GM19328 (cell line): ENCODE data around the gene SBF1.

ENCODE experiments used
- ATAC-seq: cut with Tn5 transposase; IDR thresholded peaks from one replicate; pipeline ENCODE4 v1.9.1; 2021; ENCODE audit warnings: mild to moderate bottlenecking, moderate library complexity; ENCODE audit not compliant: unreplicated experiment

Gene SBF1

DNA sequence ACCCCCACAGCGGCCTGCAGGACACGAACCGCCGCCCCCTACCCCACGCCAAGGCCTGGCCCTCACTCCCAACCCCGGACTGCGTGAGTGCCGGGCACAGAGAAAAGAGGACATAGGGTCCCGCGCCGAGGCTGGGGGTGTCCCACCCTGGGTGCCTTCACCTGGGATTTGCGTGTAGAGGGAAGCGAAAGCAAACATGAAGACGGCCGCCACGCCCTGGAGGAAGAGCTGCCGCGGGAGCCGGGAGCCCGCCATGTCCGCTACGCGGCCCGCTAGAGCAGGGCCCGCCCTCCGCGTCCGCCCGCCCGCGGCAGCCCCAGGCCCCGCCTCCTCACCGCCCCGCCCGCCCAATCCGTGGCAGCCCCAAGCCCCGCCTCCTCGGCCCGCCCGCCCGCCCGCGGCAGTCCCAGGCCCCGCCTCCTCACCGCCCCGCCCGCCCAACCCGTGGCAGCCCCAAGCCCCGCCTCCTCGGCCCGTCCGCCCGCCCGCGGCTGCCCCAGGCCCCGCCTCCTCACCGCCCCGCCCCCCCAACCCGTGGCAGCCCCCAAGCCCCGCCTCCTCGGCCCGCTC is 32.7 kb upstream of the SBF1 start, which contains the start of gene LMF2:
TSS of gene LMF2 (minus strand) at position 282 of the 570 bp plus-strand sequence. CDS start at position 255, 27 bp downstream.
- ATAC-seq, result peak; percentile 44

DNA sequence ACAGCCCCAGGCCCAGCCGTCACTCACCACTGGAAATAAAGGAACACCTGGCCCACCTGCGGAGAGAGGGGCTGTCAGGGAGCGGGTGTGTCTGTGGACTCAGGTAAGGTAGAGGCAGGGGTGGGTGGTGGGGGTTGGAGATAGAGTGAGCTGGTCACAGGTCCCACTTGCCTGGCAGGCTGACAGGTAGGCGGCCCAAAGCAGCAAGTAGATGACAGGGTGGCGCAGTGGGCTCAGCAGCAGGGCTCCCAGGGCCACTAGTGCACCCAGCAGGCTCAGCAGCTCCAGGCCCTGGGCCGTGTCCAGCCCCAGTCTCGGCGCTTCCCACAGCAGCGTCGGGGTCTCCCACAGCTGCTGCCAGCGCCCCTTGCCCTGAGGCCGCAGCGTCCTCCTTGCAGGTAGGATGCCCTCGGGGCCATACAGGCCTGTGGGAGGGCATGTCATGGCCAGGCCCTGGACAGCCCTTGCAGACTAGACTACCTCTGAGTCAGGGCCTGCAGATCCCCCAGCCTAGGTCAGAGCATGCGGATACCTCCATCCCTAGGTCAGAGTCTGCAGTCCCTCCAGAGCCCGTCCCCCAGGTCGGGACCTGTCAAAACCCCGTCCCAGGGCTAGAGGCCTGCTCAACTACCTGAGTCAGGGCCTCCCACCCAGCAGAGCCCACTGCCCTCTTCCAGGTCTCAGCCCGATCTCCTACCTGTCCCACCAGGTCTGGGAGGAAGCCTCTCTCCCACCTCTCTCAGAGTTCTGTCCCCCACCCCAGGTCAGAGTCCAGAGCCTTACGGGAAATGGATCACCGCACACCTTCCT is 32.0 kb upstream of the SBF1 start:
- ATAC-seq, result no peak

DNA sequence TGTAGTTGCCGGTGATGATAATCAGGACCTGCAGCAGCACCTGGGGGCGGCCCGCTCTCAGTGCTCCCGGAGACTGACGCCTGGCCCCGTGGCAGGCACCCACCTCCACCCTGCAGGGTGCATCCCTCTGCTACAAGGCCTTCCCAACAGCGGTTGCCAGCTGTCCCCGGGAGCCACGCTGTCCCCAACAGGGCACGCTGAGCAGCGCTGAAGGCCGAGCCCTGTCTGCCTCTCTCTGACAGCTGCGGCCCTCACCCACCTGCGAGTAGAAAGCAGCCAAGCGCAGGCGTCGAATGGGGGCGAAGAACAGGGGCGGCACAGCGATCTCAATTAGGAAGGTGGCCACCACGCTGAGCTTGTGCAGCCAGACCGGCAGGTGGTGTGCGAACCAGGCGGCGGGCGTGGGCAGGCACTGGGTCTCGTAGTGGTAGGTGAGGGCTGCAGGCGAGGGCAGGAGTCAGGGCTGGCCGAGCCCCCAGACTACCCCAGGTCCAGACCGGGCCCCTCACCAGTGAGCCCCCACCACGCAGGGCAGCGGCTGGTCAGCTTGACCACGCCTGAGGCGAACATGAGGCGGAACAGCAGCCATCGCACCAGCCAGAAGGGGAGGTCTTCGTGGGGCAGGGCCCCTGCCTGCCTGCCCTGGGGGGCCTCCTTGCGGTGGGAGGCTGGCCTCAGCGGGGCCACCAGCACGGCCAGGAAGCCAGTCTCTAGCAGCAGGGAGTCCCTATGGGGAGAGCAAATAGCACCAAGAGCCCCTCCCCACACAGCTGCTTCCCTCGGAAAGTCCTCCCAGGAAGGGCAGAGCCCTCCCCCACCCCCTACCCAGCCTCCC is 31.2 kb upstream of the SBF1 start:
- ATAC-seq, result no peak

DNA sequence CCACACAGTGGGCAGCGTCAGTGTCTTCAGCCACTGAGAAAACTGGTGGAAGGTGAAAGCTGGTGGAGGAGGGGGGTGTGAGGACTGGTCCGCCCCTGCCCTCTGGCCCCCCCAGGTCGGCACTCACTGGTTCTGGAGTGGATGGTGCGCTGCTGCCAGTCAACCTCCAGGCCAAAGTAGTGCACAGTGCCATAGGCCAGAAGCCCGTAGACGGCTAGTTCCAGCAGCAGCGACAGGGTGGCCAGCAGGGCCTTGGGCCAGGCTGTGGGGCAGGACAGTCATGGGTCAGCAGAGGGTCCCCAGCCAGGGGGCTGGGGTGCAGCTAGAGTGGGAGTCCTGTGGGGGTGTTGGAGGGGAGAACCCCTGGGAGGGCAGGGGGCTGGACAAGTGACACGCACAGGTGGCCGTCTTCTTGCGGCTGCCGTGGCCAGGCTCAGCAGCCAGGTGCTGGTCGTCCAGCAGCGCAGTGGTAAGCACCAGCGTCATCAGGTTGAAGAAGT is 30.5 kb upstream of the SBF1 start:
- ATAC-seq, result no peak

DNA sequence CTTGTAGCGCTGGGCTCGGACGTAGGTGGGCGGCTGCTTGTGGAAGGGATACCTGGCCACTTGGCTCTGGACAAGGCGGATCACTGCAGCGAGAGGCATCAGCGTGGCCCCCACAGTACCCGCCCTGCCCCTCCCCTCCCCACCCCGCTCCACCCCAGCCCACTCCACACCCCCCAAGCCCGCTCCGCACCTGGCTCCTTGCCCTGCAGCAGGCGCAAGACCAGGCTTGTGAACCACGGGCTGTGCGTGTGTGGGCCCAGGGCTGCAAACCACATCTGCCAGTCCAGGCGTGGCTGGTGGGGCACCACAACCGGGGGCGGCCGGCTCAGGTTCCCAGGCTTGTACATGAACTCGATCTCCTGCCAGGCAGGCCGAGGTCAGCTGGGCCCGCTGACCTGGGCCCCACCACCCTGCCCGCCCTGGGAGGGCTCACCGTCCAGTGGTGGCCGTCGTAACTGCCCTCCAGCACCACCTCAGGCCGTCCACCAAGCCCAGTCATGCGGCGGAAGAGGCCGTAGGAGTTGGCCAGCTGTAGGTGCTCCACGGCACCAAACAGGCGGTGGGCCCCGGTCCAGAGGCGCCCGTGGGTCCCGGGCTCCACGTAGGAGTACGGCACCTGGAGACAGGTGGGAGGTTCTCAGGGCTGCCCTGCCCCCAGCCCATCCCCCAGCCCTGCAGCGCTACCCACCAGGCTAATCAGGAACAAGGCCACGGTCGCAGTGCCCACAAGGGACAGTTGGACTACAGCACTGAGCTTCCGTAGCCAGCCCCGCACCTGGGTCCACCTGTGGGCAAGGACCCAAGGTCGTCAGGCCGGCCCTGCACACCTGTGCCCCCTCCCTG is 29.8 kb upstream of the SBF1 start:
- no peak for ATAC-seq

GRCh38 chr22:50503475-50504145 is 28.8 kb upstream of the SBF1 start:
- ATAC-seq, result no peak

GRCh38 chr22:50502628-50503474 is 28.0 kb upstream of the SBF1 start:
- ATAC-seq, result no peak

DNA sequence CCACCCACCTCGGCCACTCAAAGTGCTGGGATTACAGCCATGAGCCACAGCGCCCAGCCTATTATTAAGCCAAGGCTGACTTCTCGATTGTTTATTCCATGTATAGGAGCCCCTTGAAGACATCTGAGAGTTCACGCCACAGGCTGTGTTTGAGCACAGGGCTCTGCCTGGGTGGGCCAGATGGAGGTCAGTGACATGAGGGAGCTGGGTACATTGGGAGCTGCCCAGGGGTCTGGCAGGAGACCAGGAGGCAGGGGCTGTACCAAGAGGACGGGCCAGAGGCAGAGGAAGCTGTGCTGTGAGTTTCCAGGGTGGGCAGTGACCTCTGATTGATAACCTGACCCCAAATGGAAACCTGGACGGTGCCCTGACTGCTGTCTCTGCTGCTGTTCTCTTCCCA is 27.3 kb upstream of the SBF1 start:
- no peak for ATAC-seq

- ATAC-seq, result no peak
Observed at GRCh38 chr22:50500452-50500851, 25.6 kb upstream of the SBF1 start.

DNA sequence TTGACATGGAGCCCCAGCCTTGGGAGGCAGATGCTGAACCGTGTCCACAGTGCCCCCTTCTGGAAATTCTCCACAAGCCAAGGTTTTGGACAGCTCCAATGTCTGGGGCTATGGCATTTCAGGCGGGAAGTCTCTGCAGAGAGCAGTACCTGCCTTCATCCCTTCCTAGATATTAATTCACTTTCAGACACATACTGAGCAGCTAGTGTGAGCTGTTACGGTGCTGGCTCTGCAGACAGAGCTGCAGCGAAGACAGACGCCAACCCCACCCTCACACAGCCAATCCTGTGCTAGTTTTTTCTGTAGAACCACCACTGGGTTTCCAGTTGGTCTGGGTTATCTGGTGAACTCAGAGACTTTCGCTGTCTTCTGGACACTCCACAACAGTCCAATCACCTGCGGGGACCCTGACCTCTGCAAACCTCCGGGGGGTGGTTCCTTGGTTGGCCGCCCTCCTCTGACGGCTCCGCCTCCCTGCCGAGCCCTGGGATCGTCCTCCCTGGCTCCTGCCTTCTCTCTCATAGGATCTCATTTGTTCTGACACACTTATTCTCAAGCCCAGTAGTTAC is 23.6 kb upstream of the SBF1 start:
- ATAC-seq, result no peak

DNA sequence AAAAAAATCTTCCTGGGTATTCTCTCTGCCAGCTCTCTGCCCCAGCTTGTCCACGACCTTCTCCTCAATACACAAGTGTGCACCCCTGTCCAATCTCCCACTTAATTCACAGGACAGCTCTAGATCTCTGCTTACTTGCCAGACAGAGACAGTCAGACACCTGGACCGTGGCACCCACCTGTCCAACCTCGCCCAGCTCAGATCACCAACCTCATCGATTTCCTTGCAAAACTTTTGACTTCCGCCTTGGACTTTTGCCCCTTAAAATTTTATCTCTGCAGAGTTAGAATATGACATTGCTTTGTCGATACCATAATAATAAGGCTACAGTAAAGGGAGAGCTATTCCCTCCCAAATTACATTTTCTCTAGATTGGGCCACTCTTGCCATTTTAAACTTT is 22.3 kb upstream of the SBF1 start:
- no peak for ATAC-seq

DNA sequence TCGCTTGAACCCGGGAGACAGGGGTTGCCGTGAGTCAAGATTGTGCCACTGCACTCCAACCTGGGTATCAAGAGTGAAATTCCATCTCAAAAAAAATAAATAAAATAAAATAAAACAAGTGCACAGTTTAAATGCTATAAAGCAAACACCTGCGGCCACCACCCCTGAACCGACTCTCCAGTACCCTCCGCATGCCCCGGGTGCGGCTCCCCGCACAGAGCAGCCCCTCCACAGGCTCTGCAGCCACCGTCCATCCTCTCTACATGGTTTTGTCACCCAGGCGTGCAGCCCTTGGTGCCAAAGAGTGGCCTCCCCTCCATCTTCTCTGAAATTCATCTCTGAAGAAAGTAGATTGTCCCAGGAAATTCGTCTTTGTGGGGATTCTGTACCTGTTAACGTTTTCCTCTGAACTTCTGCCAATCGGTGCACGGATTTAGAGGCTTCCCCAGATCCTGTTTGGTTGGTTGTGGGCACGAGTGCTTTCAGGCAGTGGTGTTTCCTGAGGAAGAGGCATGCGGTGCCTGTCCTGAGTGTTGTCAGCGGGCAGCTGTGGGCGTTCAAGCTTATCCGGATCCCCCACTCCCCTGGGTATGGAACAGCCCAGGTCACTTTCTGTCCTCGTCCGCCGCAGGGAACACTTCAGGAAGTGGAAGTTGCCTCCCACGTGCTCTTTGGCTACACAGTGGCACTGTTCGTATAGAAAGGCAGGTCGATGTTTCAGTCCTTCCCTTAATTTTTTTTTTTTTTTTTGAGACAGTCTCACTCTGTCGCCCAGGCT is 15.9 kb upstream of the SBF1 start:
- no peak for ATAC-seq

- ATAC-seq, result no peak
Observed at GRCh38 chr22:50489363-50490243, 14.8 kb upstream of the SBF1 start.

DNA sequence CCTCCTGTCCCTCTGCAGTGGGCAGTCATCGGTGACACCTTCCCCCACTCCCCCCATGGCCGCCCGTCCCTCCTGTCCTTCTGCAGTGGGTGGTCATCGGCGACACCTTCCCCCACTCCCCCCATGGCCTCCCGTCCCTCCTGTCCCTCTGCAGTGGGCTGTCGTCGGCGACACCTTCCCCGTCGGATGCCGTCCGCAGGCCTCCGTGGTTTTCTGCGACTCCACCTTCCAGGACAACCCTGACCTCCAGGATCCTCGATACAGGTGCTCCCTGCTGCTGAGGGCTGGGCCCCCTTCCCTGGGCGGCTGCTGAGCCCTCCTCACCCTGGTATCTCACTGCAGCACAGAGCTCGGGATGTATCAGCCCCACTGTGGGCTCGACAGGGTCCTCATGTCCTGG is 14.1 kb upstream of the SBF1 start:
- no peak for ATAC-seq

DNA sequence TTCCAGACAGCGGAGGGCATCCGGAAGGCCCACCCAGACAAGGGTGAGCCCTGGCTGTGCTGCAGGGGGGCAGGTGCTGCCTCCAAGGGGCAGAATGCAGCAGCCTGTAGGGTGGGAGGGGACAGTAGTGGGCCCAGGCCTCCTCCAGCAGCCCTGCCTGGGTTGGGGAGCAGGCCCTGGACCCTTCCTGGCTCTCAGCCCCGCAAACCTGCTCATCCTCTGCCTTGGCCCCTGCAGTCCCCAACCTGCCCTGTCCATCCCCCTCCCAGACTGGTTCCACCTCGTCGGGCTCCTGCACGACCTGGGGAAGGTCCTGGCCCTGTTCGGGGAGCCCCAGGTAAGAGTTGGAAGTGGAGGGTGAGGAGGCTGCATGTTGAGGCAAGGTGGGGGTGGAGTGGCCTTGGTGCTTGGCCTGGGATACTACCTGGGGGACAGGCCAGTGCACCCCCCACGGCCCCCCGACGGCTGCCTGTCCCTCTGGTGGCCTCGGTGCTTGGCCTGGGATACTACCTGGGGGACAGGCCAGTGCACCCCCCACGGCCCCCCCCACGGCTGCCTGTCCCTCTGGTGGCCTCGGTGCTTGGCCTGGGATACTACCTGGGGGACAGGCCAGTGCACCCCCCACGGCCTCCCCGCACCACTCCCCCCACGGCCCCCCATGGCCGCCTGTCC is 13.3 kb upstream of the SBF1 start:
- ATAC-seq, result no peak

DNA sequence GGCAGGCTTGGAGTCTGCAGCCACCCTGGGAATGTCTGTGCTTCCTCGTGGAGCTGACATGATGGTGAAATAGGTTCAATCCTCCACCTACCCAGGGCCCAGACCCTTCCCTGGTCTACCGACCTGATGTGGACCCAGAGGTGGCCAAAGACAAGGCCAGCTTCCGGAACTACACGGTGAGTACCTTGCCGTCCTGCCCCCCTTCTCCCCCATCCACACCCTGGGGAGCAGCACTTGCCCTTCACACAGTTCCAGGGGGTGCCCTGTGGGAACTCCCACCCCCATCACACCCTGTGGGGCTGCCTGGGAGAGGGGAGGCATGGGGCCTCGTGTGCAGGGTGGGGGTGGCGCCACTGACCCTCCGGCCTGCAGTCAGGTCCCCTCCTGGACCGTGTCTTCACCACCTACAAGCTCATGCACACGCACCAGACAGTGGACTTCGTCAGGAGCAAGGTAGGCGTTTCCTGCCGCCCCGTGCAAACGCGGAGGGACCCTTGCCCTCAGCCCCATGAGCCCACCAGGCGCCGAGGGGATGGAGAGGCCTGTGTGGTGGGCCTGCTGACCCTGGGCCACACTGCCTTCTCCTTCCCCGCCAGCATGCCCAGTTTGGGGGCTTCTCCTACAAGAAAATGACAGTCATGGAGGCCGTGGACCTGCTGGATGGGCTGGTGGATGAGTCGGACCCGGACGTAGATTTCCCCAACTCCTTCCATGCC is 12.6 kb upstream of the SBF1 start:
- no peak for ATAC-seq
